NB4 (cell line): ENCODE data around the gene UTP11.

Source experiments
- POLR2A ChIP-seq: IDR thresholded peaks from 2 replicates; pipeline ENCODE4 v1.6.1; 2011; ENCODE audit warnings: mild to moderate bottlenecking; ENCODE audit not compliant: insufficient read length; ENCODE audit errors: extremely low read depth
- TF ChIP-seq, protein P1 (sequence below): IDR thresholded peaks from one replicate; pipeline ENCODE4 v1.5.1; 2012; ENCODE audit warnings: low read depth, low read length

DNA sequence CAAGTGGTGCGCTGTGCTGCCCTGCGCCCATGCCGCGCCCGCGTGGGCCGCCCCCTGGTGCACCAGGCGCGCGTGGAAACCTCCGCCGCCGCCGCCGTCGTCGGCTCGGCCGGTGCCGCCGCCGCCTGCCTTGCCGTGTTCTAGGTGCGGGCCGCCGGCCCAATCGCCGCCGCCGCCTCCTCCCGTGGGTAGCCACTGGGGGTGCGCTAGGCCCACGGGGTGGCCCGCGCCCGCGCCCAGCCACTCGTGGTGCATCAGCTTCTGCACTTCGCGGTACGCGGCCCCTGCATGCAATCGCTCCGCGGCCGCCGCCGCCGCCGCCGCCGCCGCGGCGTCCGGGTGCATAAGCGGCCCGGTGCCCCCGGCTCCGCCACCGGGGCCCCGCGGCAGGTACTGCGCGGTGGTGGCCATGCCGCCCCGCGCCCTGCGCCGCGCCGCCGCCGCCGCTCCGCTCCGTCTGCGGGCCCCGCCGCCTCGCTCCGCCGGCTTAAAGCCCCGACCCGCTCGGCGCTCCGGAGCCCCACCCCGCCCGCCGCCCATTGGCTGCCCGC, 33.9 kb downstream of the UTP11 start, which contains the start of gene POU3F1:
- TF ChIP-seq, protein P1, sequence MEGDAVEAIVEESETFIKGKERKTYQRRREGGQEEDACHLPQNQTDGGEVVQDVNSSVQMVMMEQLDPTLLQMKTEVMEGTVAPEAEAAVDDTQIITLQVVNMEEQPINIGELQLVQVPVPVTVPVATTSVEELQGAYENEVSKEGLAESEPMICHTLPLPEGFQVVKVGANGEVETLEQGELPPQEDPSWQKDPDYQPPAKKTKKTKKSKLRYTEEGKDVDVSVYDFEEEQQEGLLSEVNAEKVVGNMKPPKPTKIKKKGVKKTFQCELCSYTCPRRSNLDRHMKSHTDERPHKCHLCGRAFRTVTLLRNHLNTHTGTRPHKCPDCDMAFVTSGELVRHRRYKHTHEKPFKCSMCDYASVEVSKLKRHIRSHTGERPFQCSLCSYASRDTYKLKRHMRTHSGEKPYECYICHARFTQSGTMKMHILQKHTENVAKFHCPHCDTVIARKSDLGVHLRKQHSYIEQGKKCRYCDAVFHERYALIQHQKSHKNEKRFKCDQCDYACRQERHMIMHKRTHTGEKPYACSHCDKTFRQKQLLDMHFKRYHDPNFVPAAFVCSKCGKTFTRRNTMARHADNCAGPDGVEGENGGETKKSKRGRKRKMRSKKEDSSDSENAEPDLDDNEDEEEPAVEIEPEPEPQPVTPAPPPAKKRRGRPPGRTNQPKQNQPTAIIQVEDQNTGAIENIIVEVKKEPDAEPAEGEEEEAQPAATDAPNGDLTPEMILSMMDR, result no peak
- TF ChIP-seq POLR2A, result no peak
